Adrenal gland (tissue), 12 donors: ENCODE data around the gene APOA1. TPM values are rescaled to one million over a fixed set of nuclear protein-coding genes. Genes with fewer than 3 reads are reported as not detected.

ENCODE experiments used
- DNase-seq, 7 donors: peaks; one replicate each; pipeline ENCODE4 v3.0.0-alpha.2; 2019 to 2020
- H3K27ac ChIP-seq, 5 donors: fragments of 200-600 bp; sonication (generic) in 4 of 5; 1 replicate in 3 of 5; 2 replicates in 2 of 5; pipeline versions ENCODE4 v1.5.1 to v1.8.0; 2016 to 2020; ENCODE audit warnings: mild to moderate bottlenecking in 1 of 5
- H3K27me3 ChIP-seq: fragments of 200-600 bp; 2 replicates; pipeline ENCODE4 v1.8.0; 2021
- H3K36me3 ChIP-seq, 2 donors: fragments of 200-600 bp; replicated peaks in 1 of 2; 1 replicate in 1 of 2; 2 replicates in 1 of 2; pipeline versions ENCODE4 v1.5.1 to v1.8.0; 2018 to 2022
- H3K4me1 ChIP-seq, 2 donors: fragments of 200-600 bp; replicated peaks in 1 of 2; 1 replicate in 1 of 2; 2 replicates in 1 of 2; pipeline versions ENCODE4 v1.5.1 to v1.8.0; 2018 to 2021
- H3K4me3 ChIP-seq, 4 donors: fragments of 200-600 bp; sonication (generic) in 3 of 4; one replicate each; pipeline ENCODE4 v1.5.1; 2016 to 2018
- H3K9me3 ChIP-seq, 3 donors: fragments of 200-600 bp; sonication (generic) in 1 of 3; replicated peaks in 1 of 3; 1 replicate in 2 of 3; 2 replicates in 1 of 3; pipeline versions ENCODE4 v1.5.1 to v1.8.0; 2016 to 2021
- POLR2A ChIP-seq, 2 donors: fragments of 450-650 bp; IDR thresholded peaks; one replicate each; pipeline ENCODE4 v1.6.1; 2017; ENCODE audit warnings: antibody characterized with exemption in 2 of 2, mild to moderate bottlenecking in 2 of 2, moderate library complexity in 1 of 2
- WGBS, 4 donors: extraction: QIAGEN DNeasy Blood & Tissue Kit in 2 of 4; methylation state at CpG; one replicate each; pipeline versions ENCODE4 v1.1.5 to v1.1.7; 2013 to 2017; 5-methylcytosine and 5-hydroxymethylcytosine counted together
- intact Hi-C, 2 donors: fragments of 100-400 bp; cut with DNase I; formaldehyde crosslinking; loops; one replicate each; pipeline versions ENCODE4 v1.14.1 to v1.15.0; 2022 to 2023
- polyA plus RNA-seq, 3 donors: library from polyadenylated mRNA; stranded (reverse); fragments of 200-250 nt in 2 of 3; fragments of 350-450 nt in 1 of 3; fragmentation: Illumina TruSeq in 1 of 3; extraction: RNeasy Lipid Tissue Mini Kit (QIAGEN cat#74804) in 1 of 3; gene quantifications; one replicate each; pipeline ENCODE4 v1.2.3, GENCODE V29; 2013 to 2014
- total RNA-seq, 9 donors: library from RNA; depleted of rRNA in 4 of 9; stranded (reverse); fragments of >200 nt in 4 of 9; fragments of 120-200 nt in 1 of 9; fragmentation: NEBNext Ultra II Directional in 1 of 9; extraction: Animal tissue kit (Norgen Biotek cat#: 25700) in 1 of 9; gene quantifications; one replicate each; pipeline versions ENCODE4 v1.1.0 to v1.2.4, GENCODE V29; 2013 to 2023
- TF ChIP-seq, protein P1 (sequence below), 6 experiments: fragments of 450-650 bp in 4 of 6; fragments of 200-600 bp in 2 of 6; sonication (generic) in 1 of 6; IDR thresholded peaks; 1 replicate in 5 of 6; 2 replicates in 1 of 6; pipeline versions ENCODE4 v1.5.1 to v1.8.0; 2016 to 2021; ENCODE audit warnings: antibody characterized with exemption in 6 of 6, mild to moderate bottlenecking in 2 of 6, moderate library complexity in 1 of 6
- donor health status: healthy with polysubstance abuse.
- donor health status: Bipolar disorder and iron deficiency.
- donor health status: DM: yes; HTN: yes; CAD: no.
- donor health status: DM: no; HTN: no; CAD: no.
- donor health status: DM: no; HTN: no; CAD: no.
- donor health status: DM: yes; HTN: yes; CAD: no.

Gene APOA1
- total and polyA plus RNA-seq, 12 donors: 0.28 to 691 (median 2.6) TPM; not detected in 4

DNA sequence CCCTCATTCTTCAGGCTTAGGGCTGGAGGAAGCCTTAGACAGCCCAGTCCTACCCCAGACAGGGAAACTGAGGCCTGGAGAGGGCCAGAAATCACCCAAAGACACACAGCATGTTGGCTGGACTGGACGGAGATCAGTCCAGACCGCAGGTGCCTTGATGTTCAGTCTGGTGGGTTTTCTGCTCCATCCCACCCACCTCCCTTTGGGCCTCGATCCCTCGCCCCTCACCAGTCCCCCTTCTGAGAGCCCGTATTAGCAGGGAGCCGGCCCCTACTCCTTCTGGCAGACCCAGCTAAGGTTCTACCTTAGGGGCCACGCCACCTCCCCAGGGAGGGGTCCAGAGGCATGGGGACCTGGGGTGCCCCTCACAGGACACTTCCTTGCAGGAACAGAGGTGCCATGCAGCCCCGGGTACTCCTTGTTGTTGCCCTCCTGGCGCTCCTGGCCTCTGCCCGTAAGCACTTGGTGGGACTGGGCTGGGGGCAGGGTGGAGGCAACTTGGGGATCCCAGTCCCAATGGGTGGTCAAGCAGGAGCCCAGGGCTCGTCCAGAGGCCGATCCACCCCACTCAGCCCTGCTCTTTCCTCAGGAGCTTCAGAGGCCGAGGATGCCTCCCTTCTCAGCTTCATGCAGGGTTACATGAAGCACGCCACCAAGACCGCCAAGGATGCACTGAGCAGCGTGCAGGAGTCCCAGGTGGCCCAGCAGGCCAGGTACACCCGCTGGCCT is 7.1 kb downstream of the APOA1 start:
- TF ChIP-seq, protein P1, sequence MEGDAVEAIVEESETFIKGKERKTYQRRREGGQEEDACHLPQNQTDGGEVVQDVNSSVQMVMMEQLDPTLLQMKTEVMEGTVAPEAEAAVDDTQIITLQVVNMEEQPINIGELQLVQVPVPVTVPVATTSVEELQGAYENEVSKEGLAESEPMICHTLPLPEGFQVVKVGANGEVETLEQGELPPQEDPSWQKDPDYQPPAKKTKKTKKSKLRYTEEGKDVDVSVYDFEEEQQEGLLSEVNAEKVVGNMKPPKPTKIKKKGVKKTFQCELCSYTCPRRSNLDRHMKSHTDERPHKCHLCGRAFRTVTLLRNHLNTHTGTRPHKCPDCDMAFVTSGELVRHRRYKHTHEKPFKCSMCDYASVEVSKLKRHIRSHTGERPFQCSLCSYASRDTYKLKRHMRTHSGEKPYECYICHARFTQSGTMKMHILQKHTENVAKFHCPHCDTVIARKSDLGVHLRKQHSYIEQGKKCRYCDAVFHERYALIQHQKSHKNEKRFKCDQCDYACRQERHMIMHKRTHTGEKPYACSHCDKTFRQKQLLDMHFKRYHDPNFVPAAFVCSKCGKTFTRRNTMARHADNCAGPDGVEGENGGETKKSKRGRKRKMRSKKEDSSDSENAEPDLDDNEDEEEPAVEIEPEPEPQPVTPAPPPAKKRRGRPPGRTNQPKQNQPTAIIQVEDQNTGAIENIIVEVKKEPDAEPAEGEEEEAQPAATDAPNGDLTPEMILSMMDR (IDR thresholded peaks at IDR 0.05): no peak
- no peak for TF ChIP-seq POLR2A (IDR thresholded peaks at IDR 0.05)
- Histone ChIP-seq H3K27ac (no peak overlapping the region), H3K4me3 (no peak overlapping the region), H3K9me3 (no peaks in the 10 kb centered on the region), H3K27me3 (no peaks in the 10 kb centered on the region), H3K36me3 (no peaks in the 10 kb centered on the region), H3K4me1 (peaks cover 4 to 5% of the 10 kb centered on the region in 2 donors)
- 95 to 97% (median 96%) methylated on average over 9 to 17 of the region's 17 CpGs for whole genome bisulfite sequencing, 4 donors
- intact Hi-C loops: no loop called here
- no peak for DNase-seq

DNA sequence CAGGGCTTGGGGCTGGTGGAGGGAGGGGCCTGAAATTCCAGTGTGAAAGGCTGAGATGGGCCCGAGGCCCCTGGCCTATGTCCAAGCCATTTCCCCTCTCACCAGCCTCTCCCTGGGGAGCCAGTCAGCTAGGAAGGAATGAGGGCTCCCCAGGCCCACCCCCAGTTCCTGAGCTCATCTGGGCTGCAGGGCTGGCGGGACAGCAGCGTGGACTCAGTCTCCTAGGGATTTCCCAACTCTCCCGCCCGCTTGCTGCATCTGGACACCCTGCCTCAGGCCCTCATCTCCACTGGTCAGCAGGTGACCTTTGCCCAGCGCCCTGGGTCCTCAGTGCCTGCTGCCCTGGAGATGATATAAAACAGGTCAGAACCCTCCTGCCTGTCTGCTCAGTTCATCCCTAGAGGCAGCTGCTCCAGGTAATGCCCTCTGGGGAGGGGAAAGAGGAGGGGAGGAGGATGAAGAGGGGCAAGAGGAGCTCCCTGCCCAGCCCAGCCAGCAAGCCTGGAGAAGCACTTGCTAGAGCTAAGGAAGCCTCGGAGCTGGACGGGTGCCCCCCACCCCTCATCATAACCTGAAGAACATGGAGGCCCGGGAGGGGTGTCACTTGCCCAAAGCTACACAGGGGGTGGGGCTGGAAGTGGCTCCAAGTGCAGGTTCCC is 7.8 kb downstream of the APOA1 start, which contains the start of gene APOC3:
Gene APOC3 (plus strand): TSS at position 383 of the 659 bp plus-strand sequence. CDS start 676 bp downstream, outside the sequence.
- H3K9me3 ChIP-seq: no peaks in the 10 kb centered on the region
- H3K27me3 ChIP-seq: no peaks in the 10 kb centered on the region
- WGBS, 4 donors: 75 to 87% (median 80%) methylated on average over 4 to 9 of the region's 9 CpGs
- H3K36me3 ChIP-seq: no peaks in the 10 kb centered on the region
- intact Hi-C loops: no loop called here
- no peak within 1 kb of the TSS for H3K4me3 ChIP-seq
- DNase-seq: no peak
- no peak for TF ChIP-seq POLR2A (IDR thresholded peaks at IDR 0.05)
- TF ChIP-seq, protein P1 (IDR thresholded peaks at IDR 0.05): no peak
- H3K4me1 ChIP-seq: no peaks in the 10 kb centered on the region
- no peak within 1 kb of the TSS for H3K27ac ChIP-seq

DNA sequence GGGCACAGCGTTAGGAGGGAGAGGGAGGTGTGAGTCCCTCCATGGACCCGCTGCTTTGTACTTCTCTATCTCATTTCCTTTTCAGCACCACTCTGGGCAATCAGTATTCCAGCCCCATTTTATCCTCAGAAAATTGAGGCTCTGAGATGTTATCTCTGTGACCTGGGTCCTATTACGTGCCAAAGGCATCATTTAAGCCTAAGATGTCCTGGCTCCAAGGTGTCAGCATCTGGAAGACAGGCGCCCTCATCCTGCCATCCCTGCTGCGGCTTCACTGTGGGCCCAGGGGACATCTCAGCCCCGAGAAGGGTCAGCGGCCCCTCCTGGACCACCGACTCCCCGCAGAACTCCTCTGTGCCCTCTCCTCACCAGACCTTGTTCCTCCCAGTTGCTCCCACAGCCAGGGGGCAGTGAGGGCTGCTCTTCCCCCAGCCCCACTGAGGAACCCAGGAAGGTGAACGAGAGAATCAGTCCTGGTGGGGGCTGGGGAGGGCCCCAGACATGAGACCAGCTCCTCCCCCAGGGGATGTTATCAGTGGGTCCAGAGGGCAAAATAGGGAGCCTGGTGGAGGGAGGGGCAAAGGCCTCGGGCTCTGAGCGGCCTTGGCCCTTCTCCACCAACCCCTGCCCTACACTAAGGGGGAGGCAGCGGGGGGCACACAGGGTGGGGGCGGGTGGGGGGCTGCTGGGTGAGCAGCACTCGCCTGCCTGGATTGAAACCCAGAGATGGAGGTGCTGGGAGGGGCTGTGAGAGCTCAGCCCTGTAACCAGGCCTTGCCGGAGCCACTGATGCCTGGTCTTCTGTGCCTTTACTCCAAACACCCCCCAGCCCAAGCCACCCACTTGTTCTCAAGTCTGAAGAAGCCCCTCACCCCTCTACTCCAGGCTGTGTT is 8.5 kb downstream of the APOA1 start:
- no peaks in the 10 kb centered on the region for H3K4me1 ChIP-seq
- no peak overlapping the region for H3K4me3 ChIP-seq
- no peak for DNase-seq
- H3K9me3 ChIP-seq: no peaks in the 10 kb centered on the region
- TF ChIP-seq, protein P1 (IDR thresholded peaks at IDR 0.05): no peak
- no peaks in the 10 kb centered on the region for H3K27me3 ChIP-seq
- no peaks in the 10 kb centered on the region for H3K36me3 ChIP-seq
- 67 to 80% (median 71%) methylated on average over 9 to 16 of the region's 16 CpGs for WGBS, 4 donors
- no peak overlapping the region for H3K27ac ChIP-seq
- intact Hi-C loops: no loop called here

DNA sequence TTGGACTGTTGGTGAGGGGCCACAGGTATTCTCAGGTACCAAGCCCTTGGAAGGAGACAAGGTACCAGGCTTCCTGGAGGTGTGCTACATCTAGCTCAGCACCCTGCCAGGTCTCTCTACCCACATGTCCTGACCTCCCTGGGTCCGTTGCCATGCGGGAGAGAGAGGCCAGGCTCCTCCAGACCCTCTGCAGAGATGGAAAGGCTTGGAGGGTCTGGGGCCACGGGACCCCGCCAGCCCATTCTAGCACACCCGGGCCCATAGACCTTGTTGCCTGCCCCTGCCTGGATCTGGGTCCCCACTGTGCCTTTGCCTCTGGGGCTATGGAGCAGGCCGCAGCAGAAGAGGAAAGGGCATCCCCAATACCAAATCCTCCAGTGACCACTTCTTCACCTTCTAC is 10.0 kb downstream of the APOA1 start:
- Histone ChIP-seq H3K27me3 (no peaks in the 10 kb centered on the region), H3K36me3 (no peaks in the 10 kb centered on the region), H3K4me1 (no peaks in the 10 kb centered on the region), H3K27ac (no peak overlapping the region), H3K9me3 (no peaks in the 10 kb centered on the region), H3K4me3 (no peak overlapping the region)
- intact Hi-C loops: no loop called here
- 84 to 100% (median 92%) methylated on average over 2 to 6 of the region's 6 CpGs for WGBS, 4 donors
- no peak for TF ChIP-seq POLR2A (IDR thresholded peaks at IDR 0.05)
- DNase-seq: no peak
